GM18907 (cell line): ENCODE results near the gene COL4A2.

Experiments used
- ATAC-seq: cut with Tn5 transposase; IDR thresholded peaks from one replicate; pipeline ENCODE4 v1.9.1; 2021; ENCODE audit warnings: mild to moderate bottlenecking, moderate library complexity; ENCODE audit not compliant: unreplicated experiment

The COL4A2 gene

GRCh38 chr13:110430391-110431336 lies 123.6 kb downstream of the COL4A2 start:
- ATAC-seq = no peak

DNA sequence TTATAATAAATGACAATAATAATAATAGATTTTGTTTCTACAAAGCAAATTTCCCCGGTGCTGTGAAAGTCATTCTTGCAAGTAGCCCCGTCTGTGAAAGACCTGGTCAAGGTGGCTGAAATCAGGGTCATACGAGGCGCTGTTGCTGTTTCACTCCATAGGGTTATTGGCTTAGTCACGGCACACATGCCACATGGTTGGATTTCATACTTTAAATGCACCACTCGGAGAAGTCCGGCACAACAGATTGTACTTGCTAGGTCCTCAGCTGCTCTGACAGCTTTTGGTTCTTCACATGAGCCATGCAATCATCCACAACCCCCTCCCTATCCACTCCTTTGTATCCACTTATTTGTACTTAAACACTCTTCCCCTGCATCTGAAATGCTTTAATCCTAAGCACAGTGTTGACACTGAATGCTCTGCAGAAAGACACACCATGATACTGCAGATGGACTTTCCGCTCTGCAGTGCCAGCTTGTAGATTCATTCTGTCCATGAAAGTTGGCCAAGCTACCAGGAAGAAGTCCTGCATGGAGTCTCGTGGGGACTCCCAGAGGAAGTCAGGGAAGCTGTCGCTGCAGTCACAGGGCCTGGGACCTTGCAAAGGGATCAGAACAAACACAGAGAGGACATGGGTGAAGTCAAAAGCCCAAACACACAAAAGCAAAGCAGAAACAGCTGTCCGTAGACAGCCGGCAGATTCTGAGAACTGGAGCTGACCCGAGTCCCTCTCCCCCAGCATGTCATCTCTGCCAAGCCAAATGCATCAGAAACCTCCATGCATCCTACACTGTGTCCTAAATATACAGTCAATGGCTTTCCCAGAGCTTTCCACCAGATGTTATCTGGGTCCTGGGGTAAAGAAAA lies 124.6 kb downstream of the COL4A2 start:
- no peak for ATAC-seq

GRCh38 chr13:110432522-110432921 lies 125.4 kb downstream of the COL4A2 start:
- no peak for ATAC-seq

DNA sequence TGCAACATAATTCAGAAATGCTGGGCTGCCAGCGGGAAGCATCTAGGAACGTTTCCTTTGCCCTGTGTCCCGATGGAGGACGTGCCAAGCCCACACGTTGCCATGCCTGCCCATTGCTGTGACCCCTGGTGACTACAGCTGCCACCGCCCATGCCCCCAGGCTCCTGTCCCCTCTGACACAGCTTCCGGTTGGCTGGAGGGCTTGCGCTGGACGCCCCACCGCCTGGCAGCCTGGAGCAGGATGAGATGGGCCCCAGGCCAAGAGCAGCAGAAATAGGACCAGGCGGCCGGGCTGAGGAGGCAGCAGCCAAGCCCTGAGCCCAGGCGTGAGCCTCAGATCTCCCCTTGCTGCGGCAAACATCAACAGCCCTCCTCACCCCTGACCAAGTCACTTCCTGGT lies 125.9 kb downstream of the COL4A2 start:
- no peak for ATAC-seq

- ATAC-seq = no peak
Measured at GRCh38 chr13:110434629-110435028, 127.5 kb downstream of the COL4A2 start.

- no peak for ATAC-seq
Measured at GRCh38 chr13:110435331-110435730, 128.2 kb downstream of the COL4A2 start.

DNA sequence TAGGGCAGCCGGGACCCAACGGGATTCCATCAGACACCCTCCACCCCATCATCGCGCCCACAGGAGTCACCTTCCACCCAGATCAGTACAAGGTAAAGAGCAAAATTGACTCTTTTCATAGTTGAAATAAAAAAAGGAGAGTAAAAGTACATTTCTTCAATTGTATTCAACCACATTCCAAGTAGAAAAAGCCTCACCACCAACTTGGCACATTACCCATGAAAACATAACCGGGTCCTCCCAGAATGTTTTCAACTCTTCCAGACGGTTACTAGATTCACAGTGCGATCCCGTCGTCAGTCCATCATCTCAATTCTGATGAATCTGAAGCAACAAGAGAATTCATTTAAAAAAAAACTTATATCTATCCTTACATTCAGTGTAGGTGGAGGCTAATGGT lies 129.2 kb downstream of the COL4A2 start:
- no peak for ATAC-seq

DNA sequence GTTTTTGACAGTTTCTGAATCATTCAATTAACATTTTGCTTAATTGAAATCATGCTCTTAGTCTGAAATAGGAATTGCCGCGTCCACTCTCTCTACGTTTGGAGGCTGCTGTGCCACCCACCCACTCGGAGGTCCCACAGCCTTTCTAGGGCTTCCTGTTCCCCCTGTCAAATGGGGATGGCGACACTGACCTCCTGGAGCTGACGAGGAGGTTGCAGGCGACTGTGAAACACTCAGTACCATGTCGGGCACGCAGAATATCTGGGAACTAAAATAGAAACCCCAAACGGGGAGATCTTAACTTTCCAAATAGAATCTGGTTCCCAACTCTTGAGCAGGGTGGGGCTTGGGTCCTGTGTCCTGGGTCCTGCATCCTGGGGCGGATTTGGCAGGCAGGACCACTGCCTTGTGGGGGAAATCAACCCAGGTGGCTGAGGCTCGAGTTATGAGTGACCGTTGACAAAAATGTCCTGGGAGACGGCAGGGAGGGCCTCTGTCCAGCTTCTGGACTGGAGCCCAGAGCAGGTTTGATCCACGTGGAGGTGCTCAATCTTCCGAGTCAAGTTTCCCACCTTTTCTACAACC lies 129.8 kb downstream of the COL4A2 start:
- ATAC-seq = no peak

DNA sequence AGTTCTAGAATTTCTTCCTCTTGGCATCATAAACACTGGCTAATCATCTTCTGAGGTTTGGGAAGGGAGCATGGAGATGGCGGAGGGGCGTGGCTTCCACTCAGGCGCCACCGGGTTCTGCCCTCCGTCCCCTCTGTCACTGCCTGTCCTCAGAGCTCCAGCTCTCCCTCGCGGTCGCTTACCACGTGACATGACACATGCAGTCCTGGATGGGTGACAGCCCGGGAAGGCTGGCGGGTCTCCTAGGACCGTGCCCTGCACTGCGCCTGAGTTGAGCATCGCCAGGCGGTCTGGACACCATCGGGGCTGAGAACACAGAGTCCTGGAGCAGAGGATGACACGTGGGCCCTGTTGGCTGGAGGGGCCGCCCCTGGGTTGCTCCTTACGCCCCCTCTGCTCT lies 131.1 kb downstream of the COL4A2 start:
- ATAC-seq = no peak

- no peak for ATAC-seq
Measured at GRCh38 chr13:110438776-110439175, 131.7 kb downstream of the COL4A2 start.

DNA sequence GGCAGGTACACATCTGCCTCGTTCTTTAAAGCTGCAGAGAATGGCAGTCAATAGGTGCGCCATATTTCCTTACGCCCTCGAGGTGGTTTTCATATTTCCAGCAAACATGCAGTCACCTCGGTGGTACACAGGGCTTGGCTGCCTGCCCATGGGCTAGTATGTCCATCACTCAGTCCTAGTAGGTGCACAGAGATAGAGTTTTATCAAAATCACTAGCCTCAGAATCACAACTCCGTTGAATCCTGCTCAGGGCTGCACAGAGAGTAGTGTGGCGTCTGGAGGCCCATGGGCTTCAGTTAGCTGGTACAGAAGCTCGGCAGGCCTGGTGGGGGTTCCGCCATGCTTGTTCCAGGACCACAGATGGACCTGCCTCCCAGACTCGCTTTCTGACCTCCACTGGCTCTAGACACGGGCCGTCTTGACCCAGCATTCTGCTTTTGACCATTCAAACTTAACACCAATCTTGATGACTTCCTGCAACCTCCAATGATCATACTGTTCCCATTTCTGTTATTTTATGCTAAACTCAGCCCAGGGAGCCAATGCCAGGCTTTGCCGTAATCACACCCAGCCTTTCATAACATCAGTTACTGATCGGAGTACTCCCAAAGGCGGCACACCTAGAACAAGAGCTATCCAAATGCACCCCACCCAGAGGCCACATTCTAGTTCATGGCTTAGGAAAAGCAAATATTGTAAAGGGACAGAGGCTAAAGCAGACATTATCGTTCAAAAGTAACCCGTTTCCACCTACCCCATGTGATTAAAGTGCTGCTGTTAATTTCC lies 134.1 kb downstream of the COL4A2 start:
- no peak for ATAC-seq

- no peak for ATAC-seq
Measured at GRCh38 chr13:110442930-110443621, 136.0 kb downstream of the COL4A2 start.

- ATAC-seq = peak; percentile 37
Measured at GRCh38 chr13:110443622-110444225, 136.6 kb downstream of the COL4A2 start.

- peak; percentile 54 for ATAC-seq
Measured at GRCh38 chr13:110444226-110444653, 137.2 kb downstream of the COL4A2 start.

GRCh38 chr13:110445183-110445582 lies 138.1 kb downstream of the COL4A2 start:
- ATAC-seq = peak; percentile 61

DNA sequence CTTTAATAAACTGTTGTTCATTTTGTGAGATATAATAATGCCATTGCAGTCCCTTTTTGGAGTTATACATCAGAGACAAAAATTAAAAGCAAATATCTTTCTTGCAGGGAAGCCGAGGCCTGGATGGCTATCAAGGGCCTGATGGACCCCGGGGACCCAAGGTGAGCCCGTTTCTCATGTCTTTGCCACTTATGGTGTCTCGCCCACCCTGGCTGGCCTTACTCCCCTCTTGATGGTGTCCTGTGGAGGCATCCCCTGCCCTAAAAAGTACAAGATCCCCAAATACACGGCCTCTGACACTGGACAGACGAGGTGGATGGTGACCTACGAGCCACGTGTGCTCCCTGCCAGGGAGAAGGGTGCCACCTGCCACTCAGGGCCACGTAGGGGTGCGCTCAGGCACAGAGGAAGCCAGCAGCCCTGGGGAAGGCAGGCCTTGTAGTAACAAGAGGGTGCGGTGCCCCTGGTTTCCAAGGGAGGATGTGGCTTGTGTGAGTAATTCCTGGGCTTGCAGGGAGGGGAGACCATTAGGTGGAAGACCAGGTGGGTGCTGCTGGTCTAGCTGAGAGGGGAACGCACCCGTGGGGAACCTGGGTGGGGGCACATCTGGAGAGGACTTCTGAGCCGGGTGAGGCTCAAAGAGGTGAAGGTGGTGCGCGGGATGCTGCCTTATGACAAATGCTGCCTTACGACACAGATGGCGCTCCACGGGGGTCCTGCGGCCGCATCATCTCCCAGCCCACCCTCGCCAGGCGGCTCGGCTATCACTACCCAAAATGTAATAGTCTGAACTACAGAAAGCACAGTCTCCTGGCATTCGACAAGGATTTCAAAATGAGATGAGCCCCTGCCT lies 138.9 kb downstream of the COL4A2 start:
- no peak for ATAC-seq

DNA sequence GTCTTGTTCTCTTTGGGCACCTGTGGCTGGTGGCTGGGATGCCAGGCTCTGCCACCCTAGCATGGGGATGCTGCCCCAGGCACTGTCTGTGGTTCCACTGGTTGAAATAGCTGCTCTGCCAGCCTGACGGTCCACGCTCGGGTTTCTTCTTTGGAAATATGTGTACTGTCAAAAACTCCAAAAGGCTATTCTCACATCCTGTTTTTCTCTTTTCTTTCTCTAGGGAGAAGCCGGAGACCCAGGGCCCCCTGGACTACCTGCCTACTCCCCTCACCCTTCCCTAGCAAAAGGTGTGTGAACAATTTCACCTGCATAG lies 139.4 kb downstream of the COL4A2 start:
- ATAC-seq = no peak

DNA sequence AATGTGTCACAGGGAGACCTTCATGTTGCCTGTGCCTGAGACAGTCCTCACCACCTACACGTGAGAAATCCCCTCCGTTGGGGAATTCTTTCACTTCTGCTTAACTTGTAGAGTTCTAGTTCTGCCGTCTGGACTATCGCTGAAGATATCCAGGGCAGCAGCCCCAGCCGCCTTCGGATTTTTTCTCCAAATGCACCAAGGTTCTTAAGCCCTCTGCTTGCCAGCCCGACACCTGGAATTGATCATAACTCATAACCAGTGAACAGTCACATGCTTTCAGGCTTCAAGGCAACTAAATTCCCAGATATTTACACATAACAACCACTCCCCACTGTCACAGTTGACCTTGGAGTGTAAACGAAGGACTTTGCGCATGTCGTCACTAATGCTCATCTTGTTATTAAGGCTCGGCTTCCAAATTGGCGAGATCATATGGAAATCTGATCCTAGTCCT lies 140.0 kb downstream of the COL4A2 start:
- ATAC-seq = no peak

DNA sequence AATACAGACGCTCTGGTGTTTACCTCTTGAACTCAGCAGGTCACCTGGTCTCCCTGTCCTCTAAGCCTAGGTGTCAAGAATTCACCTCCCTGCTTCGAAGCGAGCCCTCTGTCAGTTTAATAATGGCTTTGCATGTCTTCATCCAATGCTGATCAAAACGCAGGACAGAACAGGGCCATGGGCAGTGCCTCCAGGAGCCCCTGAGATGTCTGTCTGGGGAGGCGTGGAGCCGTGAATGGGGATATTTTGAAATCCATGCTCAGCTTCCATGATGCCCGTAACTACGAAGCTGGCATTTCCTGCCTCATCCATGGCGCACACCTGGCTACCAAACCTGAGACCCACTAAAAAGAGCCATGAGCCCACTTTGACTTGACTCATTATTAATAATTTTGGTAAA lies 140.7 kb downstream of the COL4A2 start:
- ATAC-seq = no peak
